Measurements from ENCODE around the gene APOM.

Gene APOM

GRCh38 chr6:31609519-31610406, 45.9 kb upstream of the APOM start (continued):
- TF ChIP-seq, protein P1, sequence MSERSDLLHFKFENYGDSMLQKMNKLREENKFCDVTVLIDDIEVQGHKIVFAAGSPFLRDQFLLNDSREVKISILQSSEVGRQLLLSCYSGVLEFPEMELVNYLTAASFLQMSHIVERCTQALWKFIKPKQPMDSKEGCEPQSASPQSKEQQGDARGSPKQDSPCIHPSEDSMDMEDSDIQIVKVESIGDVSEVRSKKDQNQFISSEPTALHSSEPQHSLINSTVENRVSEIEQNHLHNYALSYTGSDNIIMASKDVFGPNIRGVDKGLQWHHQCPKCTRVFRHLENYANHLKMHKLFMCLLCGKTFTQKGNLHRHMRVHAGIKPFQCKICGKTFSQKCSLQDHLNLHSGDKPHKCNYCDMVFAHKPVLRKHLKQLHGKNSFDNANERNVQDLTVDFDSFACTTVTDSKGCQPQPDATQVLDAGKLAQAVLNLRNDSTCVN (tag by site-specific recombination; optimal IDR thresholded peaks at IDR 0.05): no peak
- TF ChIP-seq ZNF830 (tag by site-specific recombination; IDR thresholded peaks at IDR 0.05; ENCODE audit: low read depth): no peak
- no peak for TF ChIP-seq ZNF292 (tag by site-specific recombination; IDR thresholded peaks at IDR 0.05; ENCODE audit: borderline replicate concordance, low read depth)
- peak; percentile 61; the same call in 1 of the 2 replicates for TF ChIP-seq REPIN1 (tag by site-specific recombination; IDR thresholded peaks at IDR 0.05; ENCODE audit: low read depth)
- TF ChIP-seq GFI1B (tag by site-specific recombination; IDR thresholded peaks at IDR 0.05): no peak; the same call in 1 of the 2 replicates
- TF ChIP-seq ZNF549 (tag by site-specific recombination; IDR thresholded peaks at IDR 0.05): no peak
- no peak for TF ChIP-seq ZNF23 (tag by site-specific recombination; IDR thresholded peaks at IDR 0.05; ENCODE audit: borderline replicate concordance)
- TF ChIP-seq, protein P2, sequence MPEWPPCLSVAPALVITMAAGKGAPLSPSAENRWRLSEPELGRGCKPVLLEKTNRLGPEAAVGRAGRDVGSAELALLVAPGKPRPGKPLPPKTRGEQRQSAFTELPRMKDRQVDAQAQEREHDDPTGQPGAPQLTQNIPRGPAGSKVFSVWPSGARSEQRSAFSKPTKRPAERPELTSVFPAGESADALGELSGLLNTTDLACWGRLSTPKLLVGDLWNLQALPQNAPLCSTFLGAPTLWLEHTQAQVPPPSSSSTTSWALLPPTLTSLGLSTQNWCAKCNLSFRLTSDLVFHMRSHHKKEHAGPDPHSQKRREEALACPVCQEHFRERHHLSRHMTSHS (tag by site-specific recombination; IDR thresholded peaks at IDR 0.05): no peak
- TF ChIP-seq YY1 (tag by site-specific recombination; IDR thresholded peaks at IDR 0.05): no peak
- no peak for TF ChIP-seq ZNF664 (tag by site-specific recombination; IDR thresholded peaks at IDR 0.05)
- peak; percentile 89 for TF ChIP-seq SP7 (tag by site-specific recombination; IDR thresholded peaks at IDR 0.05)
- TF ChIP-seq ZNF24 (tag by site-specific recombination; IDR thresholded peaks at IDR 0.05): no peak
- TF ChIP-seq HIC1 (tag by site-specific recombination; IDR thresholded peaks at IDR 0.05): no peak
- TF ChIP-seq ZNF843 (tag by site-specific recombination; IDR thresholded peaks at IDR 0.05): 0 out of 2 replicates have a peak, but pooled peaks have one; percentile 20
- TF ChIP-seq PRDM2 (tag by site-specific recombination; IDR thresholded peaks at IDR 0.05; ENCODE audit: borderline replicate concordance): no peak
- TF ChIP-seq GLIS1 (tag by site-specific recombination; IDR thresholded peaks at IDR 0.05): peak; percentile 25; the same call in 1 of the 2 replicates
- TF ChIP-seq ZNF623 (tag by site-specific recombination; IDR thresholded peaks at IDR 0.05): no peak
- no peak for TF ChIP-seq ZFP69B (tag by site-specific recombination; IDR thresholded peaks at IDR 0.05)
- TF ChIP-seq SETDB1 (IDR thresholded peaks at IDR 0.05; ENCODE audit: insufficient read length, low read length): no peak
- no peak for TF ChIP-seq GLI4 (tag by site-specific recombination; IDR thresholded peaks at IDR 0.05)
- TF ChIP-seq ZNF747 (tag by site-specific recombination; IDR thresholded peaks at IDR 0.05): no peak
- no peak for TF ChIP-seq ZNF571 (tag by site-specific recombination; IDR thresholded peaks at IDR 0.05)
- TF ChIP-seq, protein P3, sequence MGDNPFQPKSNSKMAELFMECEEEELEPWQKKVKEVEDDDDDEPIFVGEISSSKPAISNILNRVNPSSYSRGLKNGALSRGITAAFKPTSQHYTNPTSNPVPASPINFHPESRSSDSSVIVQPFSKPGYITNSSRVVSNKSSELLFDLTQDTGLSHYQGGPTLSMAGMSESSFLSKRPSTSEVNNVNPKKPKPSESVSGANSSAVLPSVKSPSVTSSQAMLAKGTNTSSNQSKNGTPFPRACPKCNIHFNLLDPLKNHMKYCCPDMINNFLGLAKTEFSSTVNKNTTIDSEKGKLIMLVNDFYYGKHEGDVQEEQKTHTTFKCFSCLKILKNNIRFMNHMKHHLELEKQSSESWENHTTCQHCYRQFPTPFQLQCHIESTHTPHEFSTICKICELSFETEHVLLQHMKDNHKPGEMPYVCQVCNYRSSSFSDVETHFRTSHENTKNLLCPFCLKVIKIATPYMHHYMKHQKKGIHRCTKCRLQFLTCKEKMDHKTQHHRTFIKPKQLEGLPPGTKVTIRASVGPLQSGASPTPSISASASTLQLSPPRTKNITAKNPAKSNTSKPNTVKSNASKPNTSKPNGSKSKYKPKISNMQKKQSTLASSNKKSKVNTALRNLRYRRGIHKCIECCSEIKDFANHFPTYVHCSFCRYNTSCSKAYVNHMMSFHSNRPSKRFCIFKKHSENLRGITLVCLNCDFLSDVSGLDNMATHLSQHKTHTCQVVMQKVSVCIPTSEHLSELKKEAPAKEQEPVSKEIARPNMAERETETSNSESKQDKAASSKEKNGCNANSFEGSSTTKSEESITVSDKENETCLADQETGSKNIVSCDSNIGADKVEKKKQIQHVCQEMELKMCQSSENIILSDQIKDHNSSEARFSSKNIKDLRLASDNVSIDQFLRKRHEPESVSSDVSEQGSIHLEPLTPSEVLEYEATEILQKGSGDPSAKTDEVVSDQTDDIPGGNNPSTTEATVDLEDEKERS (tag by site-specific recombination; IDR thresholded peaks at IDR 0.05): no peak
- 0 out of 2 replicates have a peak, but pooled peaks have one; percentile 10 for TF ChIP-seq ZNF121 (tag by site-specific recombination; IDR thresholded peaks at IDR 0.05)

Data from HEK293 (cell line).